ENCODE measurements around the gene MLLT10.

The MLLT10 gene

GRCh38 chr10:21638681-21639080 lies 104.6 kb downstream of the MLLT10 start:
- DNase-seq (ENCODE audit: low read depth), result no peak

GRCh38 chr10:21648040-21648439 lies 114.0 kb downstream of the MLLT10 start:
- DNase-seq (ENCODE audit: low read depth), result no peak

- DNase-seq (ENCODE audit: low read depth), result no peak
Observed at GRCh38 chr10:21649454-21649872, 115.4 kb downstream of the MLLT10 start.

- no peak for DNase-seq (ENCODE audit: low read depth)
Observed at GRCh38 chr10:21650353-21650752, 116.3 kb downstream of the MLLT10 start.

- no peak for DNase-seq (ENCODE audit: low read depth)
Observed at GRCh38 chr10:21655236-21655635, 121.2 kb downstream of the MLLT10 start.

- no peak for DNase-seq (ENCODE audit: low read depth)
Observed at GRCh38 chr10:21655687-21656086, 121.7 kb downstream of the MLLT10 start.

- DNase-seq (ENCODE audit: low read depth), result no peak
Observed at GRCh38 chr10:21661087-21661486, 127.1 kb downstream of the MLLT10 start.

- DNase-seq (ENCODE audit: low read depth), result no peak
Observed at GRCh38 chr10:21661935-21662334, 127.9 kb downstream of the MLLT10 start.

- DNase-seq (ENCODE audit: low read depth), result no peak
Observed at GRCh38 chr10:21662635-21663034, 128.6 kb downstream of the MLLT10 start.

GRCh38 chr10:21668831-21669230 lies 134.8 kb downstream of the MLLT10 start:
- no peak for DNase-seq (ENCODE audit: low read depth)

- no peak for DNase-seq (ENCODE audit: low read depth)
Observed at GRCh38 chr10:21670391-21670790, 136.4 kb downstream of the MLLT10 start.

- DNase-seq (ENCODE audit: low read depth), result no peak
Observed at GRCh38 chr10:21673668-21674067, 139.6 kb downstream of the MLLT10 start.

GRCh38 chr10:21675157-21675796 lies 141.2 kb downstream of the MLLT10 start:
- no peak for DNase-seq (ENCODE audit: low read depth)

- DNase-seq (ENCODE audit: low read depth), result no peak
Observed at GRCh38 chr10:21677551-21677950, 143.5 kb downstream of the MLLT10 start.

- DNase-seq (ENCODE audit: low read depth), result no peak
Observed at GRCh38 chr10:21681156-21681555, 147.1 kb downstream of the MLLT10 start.

GRCh38 chr10:21687266-21688008 lies 153.4 kb downstream of the MLLT10 start:
- no peak for DNase-seq (ENCODE audit: low read depth)

- no peak for DNase-seq (ENCODE audit: low read depth)
Observed at GRCh38 chr10:21688009-21688332, 153.9 kb downstream of the MLLT10 start.

GRCh38 chr10:21688870-21689269 lies 154.8 kb downstream of the MLLT10 start:
- no peak for DNase-seq (ENCODE audit: low read depth)

- DNase-seq (ENCODE audit: low read depth), result no peak
Observed at GRCh38 chr10:21689881-21690280, 155.8 kb downstream of the MLLT10 start.

GRCh38 chr10:21692916-21693315 lies 158.9 kb downstream of the MLLT10 start:
- no peak for DNase-seq (ENCODE audit: low read depth)

GRCh38 chr10:21693418-21693817 lies 159.4 kb downstream of the MLLT10 start:
- DNase-seq (ENCODE audit: low read depth), result no peak

GRCh38 chr10:21694631-21695030 lies 160.6 kb downstream of the MLLT10 start:
- no peak for DNase-seq (ENCODE audit: low read depth)

- no peak for DNase-seq (ENCODE audit: low read depth)
Observed at GRCh38 chr10:21696302-21696701, 162.3 kb downstream of the MLLT10 start.

GRCh38 chr10:21699575-21699974 lies 165.5 kb downstream of the MLLT10 start:
- no peak for DNase-seq (ENCODE audit: low read depth)

Data from CMK (cell line).